Mesothelial cell of epicardium (in vitro differentiated cells): Measurements from ENCODE around the gene SERPINB10. TPM values are rescaled to one million over a fixed set of nuclear protein-coding genes. Genes with fewer than 3 reads are reported as not detected.
A peak's percentile ranks its signal among the peaks of the same experiment; 100 is the strongest.

Experiments
- DNase-seq, 2 experiments: peaks; one replicate each; pipeline ENCODE4 v3.0.0; 2021; ENCODE audit warnings: low spot score in 2 of 2; ENCODE audit not compliant: unreplicated experiment in 2 of 2
- H3K27ac Mint-ChIP-seq: 2 replicates; pipeline ENCODE4 v1.8.0; 2021; ENCODE audit warnings: mixed read lengths
- H3K27me3 Mint-ChIP-seq: 2 replicates; pipeline ENCODE4 v1.8.0; 2021; ENCODE audit warnings: low read depth, mixed read lengths
- H3K36me3 Mint-ChIP-seq: 2 replicates; pipeline ENCODE4 v1.8.0; 2021; ENCODE audit warnings: mixed read lengths
- H3K4me1 Mint-ChIP-seq: 2 replicates; pipeline ENCODE4 v1.8.0; 2021; ENCODE audit warnings: mixed read lengths
- H3K4me3 Mint-ChIP-seq: 2 replicates; pipeline ENCODE4 v1.8.0; 2021; ENCODE audit warnings: mild to moderate bottlenecking, moderate library complexity, mixed read lengths
- H3K9me3 Mint-ChIP-seq: 2 replicates; pipeline ENCODE4 v1.8.0; 2021; ENCODE audit warnings: mixed read lengths
- CTCF ChIP-seq: fragments of 200-600 bp; sonication (generic); IDR thresholded peaks from one replicate; pipeline ENCODE4 v1.5.0; 2021; ENCODE audit warnings: antibody characterized with exemption; ENCODE audit not compliant: unreplicated experiment
- total RNA-seq: library from RNA; stranded (reverse); gene quantifications from 3 replicates; pipeline ENCODE4 v1.2.1, GENCODE V29; 2021

The SERPINB10 gene
- total RNA-seq, 1 donor from 2014 or later: not detected

GRCh38 chr18:63947051-63947790 is 39.5 kb downstream of the SERPINB10 start:
- Mint-ChIP-seq H3K27ac (no peak overlapping the region), H3K9me3 (peaks cover 15% of the 10 kb centered on the region), H3K27me3 (peaks cover 27% of the 10 kb centered on the region), H3K4me3 (no peak overlapping the region), H3K4me1 (peaks cover 19% of the 10 kb centered on the region), H3K36me3 (no peaks in the 10 kb centered on the region)
- DNase-seq: no peak
- no peak for TF ChIP-seq CTCF

- peaks cover 15% of the 10 kb centered on the region for H3K27me3 Mint-ChIP-seq
- peak within 1 kb of the TSS; percentile 72 for H3K27ac Mint-ChIP-seq
- peaks cover 10% of the 10 kb centered on the region for H3K9me3 Mint-ChIP-seq
- no peaks in the 10 kb centered on the region for H3K36me3 Mint-ChIP-seq
- peak within 1 kb of the TSS; percentile 74 for H3K4me3 Mint-ChIP-seq
- peaks cover 19% of the 10 kb centered on the region for H3K4me1 Mint-ChIP-seq
- peak; percentile 44 to 70 for DNase-seq
- no peak for TF ChIP-seq CTCF
Observed at GRCh38 chr18:63949068-63949737, 41.4 kb downstream of the SERPINB10 start, which contains the start of gene HMSD. TSS of gene HMSD (plus strand) at chr18:63949301. CDS start at chr18:63953456, 4,155 bp downstream.

- Mint-ChIP-seq H3K9me3 (peaks cover 5% of the 10 kb centered on the region), H3K4me3 (no peak overlapping the region), H3K27ac (no peak overlapping the region), H3K36me3 (no peaks in the 10 kb centered on the region), H3K4me1 (peaks cover 19% of the 10 kb centered on the region), H3K27me3 (peaks cover 10% of the 10 kb centered on the region)
- TF ChIP-seq CTCF: peak; percentile 35
- DNase-seq: no peak
Observed at GRCh38 chr18:63951302-63951705, 43.5 kb downstream of the SERPINB10 start.

GRCh38 chr18:63953811-63954210 is 46.1 kb downstream of the SERPINB10 start:
- H3K9me3 Mint-ChIP-seq: peaks cover 5% of the 10 kb centered on the region
- no peak overlapping the region for H3K27ac Mint-ChIP-seq
- no peaks in the 10 kb centered on the region for H3K27me3 Mint-ChIP-seq
- H3K4me1 Mint-ChIP-seq: peaks cover 11% of the 10 kb centered on the region
- no peak for TF ChIP-seq CTCF
- DNase-seq: no peak
- H3K4me3 Mint-ChIP-seq: no peak overlapping the region
- no peaks in the 10 kb centered on the region for H3K36me3 Mint-ChIP-seq

GRCh38 chr18:63956755-63957154 is 49.0 kb downstream of the SERPINB10 start:
- Mint-ChIP-seq H3K4me1 (no peaks in the 10 kb centered on the region), H3K27me3 (no peaks in the 10 kb centered on the region), H3K27ac (no peak overlapping the region), H3K36me3 (no peaks in the 10 kb centered on the region), H3K9me3 (peaks cover 6% of the 10 kb centered on the region), H3K4me3 (no peak overlapping the region)
- TF ChIP-seq CTCF: no peak
- no peak for DNase-seq
